ENCODE results near the gene PLEKHG4. TPM values are rescaled to one million over a fixed set of nuclear protein-coding genes. Genes with fewer than 3 reads are reported as not detected.

The PLEKHG4 gene
- total RNA-seq, 1 experiment from 2014 or later: 14.0 TPM

DNA sequence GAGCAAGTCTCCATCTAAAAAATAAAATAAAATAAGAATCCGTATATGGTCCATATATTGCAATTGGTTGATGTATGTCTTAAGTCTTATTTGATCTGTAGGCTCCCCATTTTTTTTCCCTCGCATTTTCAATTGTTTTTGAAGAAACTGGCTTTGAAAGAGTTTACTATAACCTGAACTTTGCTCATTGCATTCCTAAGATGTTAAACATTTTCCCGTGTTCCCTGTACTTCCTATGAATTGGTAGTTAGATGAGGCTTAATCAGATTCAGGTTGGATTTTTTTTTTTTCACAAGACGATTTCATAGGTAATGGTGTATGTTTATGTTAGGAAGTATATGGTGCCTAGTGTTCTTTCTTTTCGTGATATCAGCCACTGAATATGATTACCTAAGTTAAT is 50.6 kb downstream of the PLEKHG4 start:
- intact Hi-C loops (cut with micrococcal nuclease; ENCODE audit: unreplicated experiment): no loop called here
- H3K27me3 ChIP-seq (ENCODE audit: insufficient read depth, low read depth): no peaks in the 10 kb centered on the region
- TF ChIP-seq, protein P1, sequence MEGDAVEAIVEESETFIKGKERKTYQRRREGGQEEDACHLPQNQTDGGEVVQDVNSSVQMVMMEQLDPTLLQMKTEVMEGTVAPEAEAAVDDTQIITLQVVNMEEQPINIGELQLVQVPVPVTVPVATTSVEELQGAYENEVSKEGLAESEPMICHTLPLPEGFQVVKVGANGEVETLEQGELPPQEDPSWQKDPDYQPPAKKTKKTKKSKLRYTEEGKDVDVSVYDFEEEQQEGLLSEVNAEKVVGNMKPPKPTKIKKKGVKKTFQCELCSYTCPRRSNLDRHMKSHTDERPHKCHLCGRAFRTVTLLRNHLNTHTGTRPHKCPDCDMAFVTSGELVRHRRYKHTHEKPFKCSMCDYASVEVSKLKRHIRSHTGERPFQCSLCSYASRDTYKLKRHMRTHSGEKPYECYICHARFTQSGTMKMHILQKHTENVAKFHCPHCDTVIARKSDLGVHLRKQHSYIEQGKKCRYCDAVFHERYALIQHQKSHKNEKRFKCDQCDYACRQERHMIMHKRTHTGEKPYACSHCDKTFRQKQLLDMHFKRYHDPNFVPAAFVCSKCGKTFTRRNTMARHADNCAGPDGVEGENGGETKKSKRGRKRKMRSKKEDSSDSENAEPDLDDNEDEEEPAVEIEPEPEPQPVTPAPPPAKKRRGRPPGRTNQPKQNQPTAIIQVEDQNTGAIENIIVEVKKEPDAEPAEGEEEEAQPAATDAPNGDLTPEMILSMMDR (conservative IDR thresholded peaks at IDR 0.05): no peak
- TF ChIP-seq EZH2 (IDR thresholded peaks at IDR 0.05; ENCODE audit: low read depth): no peak
- no peak for DNase-seq
- H3K27ac ChIP-seq: no peak overlapping the region
- CTCF ChIA-PET: no interaction called here
- H3K4me2 ChIP-seq: no peak overlapping the region
- no peak overlapping the region for H3K4me3 ChIP-seq
- BruUV-seq (replicated peaks): no TSS peak
- H3K79me2 ChIP-seq (ENCODE audit: low read depth): no peaks in the 10 kb centered on the region
- no peaks in the 10 kb centered on the region for H3K36me3 ChIP-seq (ENCODE audit: low read depth)
- H3F3A ChIP-seq (ENCODE audit: insufficient read depth, low read depth): no peaks in the 10 kb centered on the region; the same call in 1 of the 2 replicates
- no peaks in the 10 kb centered on the region for H4K20me1 ChIP-seq (ENCODE audit: insufficient read depth)
- POLR2A ChIA-PET (ENCODE audit: unreplicated experiment): interaction anchor here (0.7 kb wide), 1 partner anchor 351 kb away, joined by 6 read pairs; no protein-coding TSS in a partner anchor
- H3K9me2 ChIP-seq (ENCODE audit: insufficient read depth): no peaks in the 10 kb centered on the region
- H2AFZ ChIP-seq: no peak overlapping the region
- no peaks in the 10 kb centered on the region for H3K4me1 ChIP-seq (replicated peaks; ENCODE audit: insufficient read depth)
- 0 out of 2 replicates have a peak, but pooled peaks cover 7% of the 10 kb centered on the region for H3K9me3 ChIP-seq (ENCODE audit: insufficient read depth, low read depth)

DNA sequence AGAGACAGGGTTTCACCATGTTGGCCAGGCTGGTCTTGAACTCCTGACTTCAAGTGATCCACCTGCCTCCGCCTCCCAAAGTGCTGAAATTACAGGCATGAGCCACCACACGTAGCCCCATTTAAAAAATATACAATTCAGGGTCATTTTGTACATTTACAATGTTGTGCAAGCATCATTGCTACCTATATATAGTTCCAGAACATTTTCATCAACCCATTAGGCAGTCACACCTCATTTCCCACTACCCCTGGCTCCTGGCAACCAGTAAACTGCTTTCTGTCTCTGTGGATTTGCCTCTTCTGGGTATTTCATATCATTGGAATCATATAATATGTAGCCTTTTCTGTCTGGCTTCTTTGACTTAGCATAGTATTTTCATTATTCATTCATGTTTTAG is 54.0 kb downstream of the PLEKHG4 start:
- intact Hi-C loops (cut with micrococcal nuclease; ENCODE audit: unreplicated experiment): no loop called here
- Histone ChIP-seq H3K4me2 (no peak overlapping the region), H4K20me1 (ENCODE audit: insufficient read depth) (no peaks in the 10 kb centered on the region), H2AFZ (no peak overlapping the region), H3K4me3 (no peak overlapping the region), H3F3A (ENCODE audit: insufficient read depth, low read depth) (no peaks in the 10 kb centered on the region; the same call in 1 of the 2 replicates), H3K27me3 (ENCODE audit: insufficient read depth, low read depth) (no peaks in the 10 kb centered on the region), H3K9me2 (ENCODE audit: insufficient read depth) (no peaks in the 10 kb centered on the region), H3K79me2 (ENCODE audit: low read depth) (no peaks in the 10 kb centered on the region), H3K4me1 (replicated peaks; ENCODE audit: insufficient read depth) (no peaks in the 10 kb centered on the region), H3K27ac (no peak overlapping the region), H3K9me3 (ENCODE audit: insufficient read depth, low read depth) (0 out of 2 replicates have a peak, but pooled peaks cover 7% of the 10 kb centered on the region), H3K36me3 (ENCODE audit: low read depth) (no peaks in the 10 kb centered on the region)
- ChIA-PET POLR2A (ENCODE audit: unreplicated experiment) (no interaction called here), CTCF (no interaction called here)
- TF ChIP-seq, protein P1 (conservative IDR thresholded peaks at IDR 0.05): no peak
- TF ChIP-seq EZH2 (IDR thresholded peaks at IDR 0.05; ENCODE audit: low read depth): no peak
- no TSS peak for BruUV-seq (replicated peaks)
- no peak for DNase-seq

DNA sequence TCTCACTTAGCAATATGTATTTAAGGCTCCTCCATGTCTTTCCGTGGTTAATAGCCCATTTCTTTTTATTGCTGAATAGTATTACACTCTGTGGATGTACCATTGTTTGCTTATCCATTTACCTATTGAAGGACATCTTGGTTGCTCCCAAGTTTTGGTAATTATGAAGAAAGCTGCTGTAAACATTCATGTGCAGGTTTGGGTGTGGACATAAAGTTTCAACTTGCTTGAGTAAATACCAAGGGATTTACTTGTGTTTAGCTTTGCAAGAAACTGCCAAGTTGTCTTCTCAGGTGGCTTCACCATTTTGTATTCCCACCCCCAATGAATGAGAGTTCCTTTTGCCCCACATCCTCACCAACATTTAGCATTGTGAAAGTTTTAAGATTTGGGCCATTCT is 56.8 kb downstream of the PLEKHG4 start:
- no peaks in the 10 kb centered on the region for H3K27me3 ChIP-seq (ENCODE audit: insufficient read depth, low read depth)
- H3K36me3 ChIP-seq (ENCODE audit: low read depth): no peaks in the 10 kb centered on the region
- H3F3A ChIP-seq (ENCODE audit: insufficient read depth, low read depth): no peaks in the 10 kb centered on the region; the same call in 1 of the 2 replicates
- H3K27ac ChIP-seq: no peak overlapping the region
- intact Hi-C loops (cut with micrococcal nuclease; ENCODE audit: unreplicated experiment): loop anchor here (5.0 kb wide), 2 partner anchors 59 to 74 kb away; partner anchors contain the start of gene PLEKHG4
- DNase-seq: no peak
- no peaks in the 10 kb centered on the region for H4K20me1 ChIP-seq (ENCODE audit: insufficient read depth)
- H3K4me1 ChIP-seq (replicated peaks; ENCODE audit: insufficient read depth): no peaks in the 10 kb centered on the region
- TF ChIP-seq, protein P1 (conservative IDR thresholded peaks at IDR 0.05): no peak
- TF ChIP-seq EZH2 (IDR thresholded peaks at IDR 0.05; ENCODE audit: low read depth): no peak
- no peaks in the 10 kb centered on the region for H3K79me2 ChIP-seq (ENCODE audit: low read depth)
- no peak overlapping the region for H2AFZ ChIP-seq
- 0 out of 2 replicates have a peak, but pooled peaks cover 7% of the 10 kb centered on the region for H3K9me3 ChIP-seq (ENCODE audit: insufficient read depth, low read depth)
- no peaks in the 10 kb centered on the region for H3K9me2 ChIP-seq (ENCODE audit: insufficient read depth)
- H3K4me3 ChIP-seq: no peak overlapping the region
- no TSS peak for BruUV-seq (replicated peaks)
- CTCF ChIA-PET: interaction anchor here (0.6 kb wide), 1 partner anchor 123 kb away, joined by 5 read pairs; no protein-coding TSS in a partner anchor
- POLR2A ChIA-PET (ENCODE audit: unreplicated experiment): no interaction called here
- H3K4me2 ChIP-seq: no peak overlapping the region

Measured in PC-9 (cell line).